ENCODE measurements around the gene CLDN22.

DNA sequence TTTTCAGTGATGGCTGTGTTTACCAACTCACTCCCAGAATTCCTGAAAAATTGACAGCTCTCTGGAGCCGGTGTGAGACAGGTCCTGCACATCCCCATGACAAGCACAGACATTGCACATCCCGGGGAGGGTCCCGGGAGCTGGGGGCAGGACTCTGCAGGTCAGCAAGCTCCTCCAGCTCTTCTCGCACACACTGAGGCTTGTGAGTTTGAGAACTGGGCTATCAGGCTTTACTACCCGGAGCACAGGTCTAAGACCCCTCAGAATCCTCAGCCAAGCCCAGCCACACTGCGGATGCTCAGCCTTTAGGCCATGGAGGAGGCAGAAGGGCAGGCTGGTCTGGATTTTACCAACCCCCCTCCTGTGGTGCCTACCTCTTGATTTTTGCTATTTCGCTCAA is 7.8 kb upstream of the CLDN22 start:
- TF ChIP-seq, protein P1, sequence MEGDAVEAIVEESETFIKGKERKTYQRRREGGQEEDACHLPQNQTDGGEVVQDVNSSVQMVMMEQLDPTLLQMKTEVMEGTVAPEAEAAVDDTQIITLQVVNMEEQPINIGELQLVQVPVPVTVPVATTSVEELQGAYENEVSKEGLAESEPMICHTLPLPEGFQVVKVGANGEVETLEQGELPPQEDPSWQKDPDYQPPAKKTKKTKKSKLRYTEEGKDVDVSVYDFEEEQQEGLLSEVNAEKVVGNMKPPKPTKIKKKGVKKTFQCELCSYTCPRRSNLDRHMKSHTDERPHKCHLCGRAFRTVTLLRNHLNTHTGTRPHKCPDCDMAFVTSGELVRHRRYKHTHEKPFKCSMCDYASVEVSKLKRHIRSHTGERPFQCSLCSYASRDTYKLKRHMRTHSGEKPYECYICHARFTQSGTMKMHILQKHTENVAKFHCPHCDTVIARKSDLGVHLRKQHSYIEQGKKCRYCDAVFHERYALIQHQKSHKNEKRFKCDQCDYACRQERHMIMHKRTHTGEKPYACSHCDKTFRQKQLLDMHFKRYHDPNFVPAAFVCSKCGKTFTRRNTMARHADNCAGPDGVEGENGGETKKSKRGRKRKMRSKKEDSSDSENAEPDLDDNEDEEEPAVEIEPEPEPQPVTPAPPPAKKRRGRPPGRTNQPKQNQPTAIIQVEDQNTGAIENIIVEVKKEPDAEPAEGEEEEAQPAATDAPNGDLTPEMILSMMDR (conservative IDR thresholded peaks at IDR 0.05 in 1 of 2, IDR thresholded peaks at IDR 0.05 in 1 of 2; ENCODE audit: low read depth in 1 of 2, low read length in 2 of 2), result no peak
- TF ChIP-seq EZH2 (IDR thresholded peaks at IDR 0.05; ENCODE audit: low read length, missing control alignments), result no peak

Data from fibroblast of lung (primary cell).